Measurements from ENCODE around the gene MYMK. TPM values are rescaled to one million over a fixed set of nuclear protein-coding genes. Genes with fewer than 3 reads are reported as not detected.

Gene MYMK
- total and polyA plus RNA-seq, 12 donors, result not detected

DNA sequence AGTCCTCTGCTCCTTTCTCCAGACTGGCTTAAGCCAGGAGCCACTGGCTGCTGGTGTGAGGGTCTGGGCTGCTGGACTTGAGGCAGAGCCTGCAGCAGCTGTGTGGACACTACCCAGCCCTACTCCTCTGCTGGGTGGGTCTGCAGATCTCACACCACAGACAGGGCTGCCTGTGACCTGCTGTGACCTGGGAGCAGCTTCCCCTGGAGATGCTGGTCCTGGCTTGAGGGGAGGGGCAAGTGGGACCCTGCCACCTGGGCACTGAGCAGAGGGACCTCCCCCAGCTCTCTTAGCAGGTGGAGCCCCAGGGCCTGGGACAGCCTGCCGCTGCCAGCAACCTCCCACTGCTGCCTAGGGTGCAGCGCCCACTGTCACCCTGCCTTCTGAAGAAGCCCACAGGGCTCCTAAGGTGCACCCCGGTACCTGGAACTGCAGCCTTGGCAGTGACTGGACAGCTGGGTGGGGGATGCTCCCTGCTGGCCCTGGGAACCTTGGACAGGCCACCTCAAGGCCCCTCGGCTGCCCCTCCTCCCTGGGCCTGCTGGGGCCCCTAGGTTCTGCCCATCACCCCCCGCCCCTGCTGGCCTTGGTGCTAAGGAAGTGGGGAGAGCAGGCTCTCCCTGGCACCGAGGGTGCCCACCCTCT lies 55.9 kb downstream of the MYMK start:
- Histone ChIP-seq H3K27me3 (no peaks in the 10 kb centered on the region), H3K9me3 (no peaks in the 10 kb centered on the region), H3K27ac (no peak overlapping the region), H3K4me3 (no peak overlapping the region), H3K36me3 (peaks cover 0 to 50% (median 0%) of the 10 kb centered on the region in 9 donors), H3K4me1 (peaks cover 0 to 15% (median 0%) of the 10 kb centered on the region in 9 donors)
- intact Hi-C loops (cut with DNase I), result no loop called here
- DNase-seq, result no peak
- ATAC-seq, result peak in 3 of 8 donors; percentile 5 to 18 (median 5)
- TF ChIP-seq, protein P1, sequence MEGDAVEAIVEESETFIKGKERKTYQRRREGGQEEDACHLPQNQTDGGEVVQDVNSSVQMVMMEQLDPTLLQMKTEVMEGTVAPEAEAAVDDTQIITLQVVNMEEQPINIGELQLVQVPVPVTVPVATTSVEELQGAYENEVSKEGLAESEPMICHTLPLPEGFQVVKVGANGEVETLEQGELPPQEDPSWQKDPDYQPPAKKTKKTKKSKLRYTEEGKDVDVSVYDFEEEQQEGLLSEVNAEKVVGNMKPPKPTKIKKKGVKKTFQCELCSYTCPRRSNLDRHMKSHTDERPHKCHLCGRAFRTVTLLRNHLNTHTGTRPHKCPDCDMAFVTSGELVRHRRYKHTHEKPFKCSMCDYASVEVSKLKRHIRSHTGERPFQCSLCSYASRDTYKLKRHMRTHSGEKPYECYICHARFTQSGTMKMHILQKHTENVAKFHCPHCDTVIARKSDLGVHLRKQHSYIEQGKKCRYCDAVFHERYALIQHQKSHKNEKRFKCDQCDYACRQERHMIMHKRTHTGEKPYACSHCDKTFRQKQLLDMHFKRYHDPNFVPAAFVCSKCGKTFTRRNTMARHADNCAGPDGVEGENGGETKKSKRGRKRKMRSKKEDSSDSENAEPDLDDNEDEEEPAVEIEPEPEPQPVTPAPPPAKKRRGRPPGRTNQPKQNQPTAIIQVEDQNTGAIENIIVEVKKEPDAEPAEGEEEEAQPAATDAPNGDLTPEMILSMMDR (IDR thresholded peaks at IDR 0.05), result no peak
- WGBS, 2 donors, result 89 to 92% methylated on average over 6 of the region's 6 CpGs

- Histone ChIP-seq H3K4me3 (no peak overlapping the region), H3K27me3 (no peaks in the 10 kb centered on the region), H3K36me3 (peaks cover 0 to 45% (median 0%) of the 10 kb centered on the region in 9 donors), H3K27ac (no peak overlapping the region), H3K9me3 (no peaks in the 10 kb centered on the region), H3K4me1 (peaks cover 0 to 12% (median 0%) of the 10 kb centered on the region in 9 donors)
- ATAC-seq (no peak), DNase-seq (no peak)
- TF ChIP-seq, protein P1 (IDR thresholded peaks at IDR 0.05), result no peak
- intact Hi-C loops (cut with DNase I), result no loop called here
- WGBS, 2 donors, result 86 to 89% methylated on average over 11 of the region's 11 CpGs
Observed at GRCh38 chr9:133468374-133468773, 56.4 kb downstream of the MYMK start.

DNA sequence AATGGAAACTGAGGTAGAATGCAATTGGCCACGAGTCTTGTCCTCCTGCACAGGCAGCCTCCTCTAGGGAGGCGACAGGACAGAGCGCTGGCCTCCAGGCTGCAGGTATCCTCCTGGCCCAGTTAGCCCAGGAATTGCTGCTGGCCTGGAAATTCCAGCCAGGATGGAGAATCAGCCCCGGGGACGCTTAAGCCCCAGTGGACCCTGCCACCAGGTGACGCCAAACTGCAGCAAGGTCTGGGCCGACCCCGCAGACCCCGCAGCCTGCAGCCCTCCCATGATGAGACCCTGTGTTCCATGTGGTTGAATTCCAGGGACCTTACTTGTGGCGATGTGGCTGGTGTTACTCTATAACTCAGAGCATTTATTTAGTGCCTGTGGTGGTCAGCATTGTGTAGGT lies 57.7 kb downstream of the MYMK start:
- Histone ChIP-seq H3K27ac (no peak overlapping the region), H3K27me3 (no peaks in the 10 kb centered on the region), H3K4me1 (peaks cover 0 to 6% (median 0%) of the 10 kb centered on the region in 9 donors), H3K9me3 (no peaks in the 10 kb centered on the region), H3K36me3 (peaks cover 0 to 37% (median 0%) of the 10 kb centered on the region in 9 donors), H3K4me3 (no peak overlapping the region)
- DNase-seq, result no peak
- WGBS, 2 donors, result 83 to 85% methylated on average over 10 of the region's 10 CpGs
- no peak for ATAC-seq
- intact Hi-C loops (cut with DNase I), result no loop called here
- TF ChIP-seq, protein P1 (IDR thresholded peaks at IDR 0.05), result no peak

- H3K27ac ChIP-seq, result no peak overlapping the region
- H3K4me1 ChIP-seq, result peaks cover 0 to 5% (median 2%) of the 10 kb centered on the region in 9 donors
- H3K4me3 ChIP-seq, result no peak overlapping the region
- TF ChIP-seq, protein P1 (IDR thresholded peaks at IDR 0.05), result no peak
- no peak for DNase-seq
- intact Hi-C loops (cut with DNase I), result no loop called here
- H3K9me3 ChIP-seq, result no peaks in the 10 kb centered on the region
- no peak for ATAC-seq
- no peaks in the 10 kb centered on the region for H3K27me3 ChIP-seq
- H3K36me3 ChIP-seq, result peaks cover 0 to 29% (median 0%) of the 10 kb centered on the region in 9 donors
- WGBS, 2 donors, result 75 to 81% methylated on average over 6 of the region's 6 CpGs
Observed at GRCh38 chr9:133465984-133466383, 58.8 kb downstream of the MYMK start.

Measured in heart right ventricle (tissue), 16 donors.